ENCODE data around the gene CYP26B1.

DNA sequence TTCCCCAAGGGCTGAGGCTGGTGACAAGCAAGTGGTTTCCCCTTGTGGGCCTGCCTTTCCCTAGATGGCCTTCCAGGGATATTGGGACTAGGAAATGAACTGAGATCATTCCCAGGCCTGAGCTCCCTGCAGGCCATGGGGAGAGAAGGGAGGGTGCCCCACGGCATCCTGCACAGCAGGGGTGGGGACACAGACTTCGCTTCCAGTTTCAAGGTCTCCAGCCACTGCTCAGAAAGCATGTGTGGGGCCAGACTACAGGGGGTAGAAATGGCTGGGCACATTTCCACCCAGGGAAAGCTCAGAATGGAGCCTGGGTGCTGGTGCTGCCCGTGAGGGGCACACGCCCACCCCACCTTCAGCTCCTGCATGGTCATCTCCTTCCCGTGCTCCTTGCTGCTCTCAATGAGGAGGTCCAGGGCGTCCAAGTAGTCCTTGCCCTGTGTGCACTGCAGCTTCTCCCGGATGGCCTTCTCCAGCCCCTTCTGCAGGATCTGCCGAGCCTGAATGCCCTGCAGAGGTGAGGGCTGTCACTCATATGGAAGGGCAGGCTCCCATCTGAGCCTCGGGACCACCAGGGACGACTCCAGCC is 13.2 kb downstream of the CYP26B1 start:
- TF ChIP-seq, protein P1, sequence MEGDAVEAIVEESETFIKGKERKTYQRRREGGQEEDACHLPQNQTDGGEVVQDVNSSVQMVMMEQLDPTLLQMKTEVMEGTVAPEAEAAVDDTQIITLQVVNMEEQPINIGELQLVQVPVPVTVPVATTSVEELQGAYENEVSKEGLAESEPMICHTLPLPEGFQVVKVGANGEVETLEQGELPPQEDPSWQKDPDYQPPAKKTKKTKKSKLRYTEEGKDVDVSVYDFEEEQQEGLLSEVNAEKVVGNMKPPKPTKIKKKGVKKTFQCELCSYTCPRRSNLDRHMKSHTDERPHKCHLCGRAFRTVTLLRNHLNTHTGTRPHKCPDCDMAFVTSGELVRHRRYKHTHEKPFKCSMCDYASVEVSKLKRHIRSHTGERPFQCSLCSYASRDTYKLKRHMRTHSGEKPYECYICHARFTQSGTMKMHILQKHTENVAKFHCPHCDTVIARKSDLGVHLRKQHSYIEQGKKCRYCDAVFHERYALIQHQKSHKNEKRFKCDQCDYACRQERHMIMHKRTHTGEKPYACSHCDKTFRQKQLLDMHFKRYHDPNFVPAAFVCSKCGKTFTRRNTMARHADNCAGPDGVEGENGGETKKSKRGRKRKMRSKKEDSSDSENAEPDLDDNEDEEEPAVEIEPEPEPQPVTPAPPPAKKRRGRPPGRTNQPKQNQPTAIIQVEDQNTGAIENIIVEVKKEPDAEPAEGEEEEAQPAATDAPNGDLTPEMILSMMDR (IDR thresholded peaks at IDR 0.05) = no peak
- TF ChIP-seq POLR2A (IDR thresholded peaks at IDR 0.05) = no peak
